Measurements from ENCODE around the gene MISP3. TPM values are rescaled to one million over a fixed set of nuclear protein-coding genes. Genes with fewer than 3 reads are reported as not detected.

MISP3 gene
- polyA plus RNA-seq, 1 donor (not counting 4 experiments of a cell fraction or from before 2014, with no cell fraction given), result 0.79 TPM

DNA sequence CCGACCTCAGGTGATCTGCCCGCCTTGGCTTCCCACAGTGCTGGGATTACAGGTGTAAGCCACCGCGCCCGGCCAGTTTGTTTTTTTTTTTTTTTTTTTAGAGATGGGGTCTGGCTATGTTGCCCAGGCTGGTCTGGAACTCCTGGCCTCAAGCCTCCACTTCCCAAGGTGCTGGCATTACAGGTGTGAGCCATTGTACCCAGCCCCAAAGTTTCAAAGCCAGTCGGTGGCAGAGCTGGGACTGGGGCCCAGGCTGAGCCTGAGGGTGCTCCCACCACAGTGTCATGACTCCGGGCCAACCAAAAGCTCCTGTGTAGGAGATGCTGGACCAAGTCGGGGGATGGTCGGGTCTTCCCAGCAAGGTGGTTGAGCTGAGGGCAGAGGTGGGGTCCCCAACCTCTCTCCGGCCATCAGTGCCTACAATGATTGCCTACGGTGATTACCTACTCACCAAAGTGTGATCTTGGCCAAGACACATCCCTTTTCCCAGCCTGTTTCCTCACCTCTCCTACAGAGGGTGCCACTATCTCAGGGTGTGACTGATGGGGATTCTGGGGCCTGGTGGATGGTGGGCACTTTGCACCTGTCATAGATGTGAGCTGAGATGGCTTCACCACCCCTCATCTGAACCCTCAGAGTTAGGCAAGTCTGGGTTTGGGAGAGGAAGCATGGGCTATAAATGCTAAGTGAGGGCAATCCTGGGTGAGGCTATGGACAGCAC, 23.8 kb downstream of the MISP3 start:
- Histone ChIP-seq H4K20me1 (ENCODE audit: control insufficient read depth, extremely low read depth, insufficient read depth, low read length) (no peaks in the 10 kb centered on the region), H3K27ac (ENCODE audit: control insufficient read depth, insufficient read depth, low read length) (no peak overlapping the region), H3K4me2 (ENCODE audit: control insufficient read depth, extremely low read depth, insufficient read depth, low read depth, low read length) (no peak overlapping the region), H3K36me3 (ENCODE audit: control insufficient read depth in 2 of 2, extremely low read depth in 1 of 2, insufficient read depth in 2 of 2, low read length in 2 of 2) (peaks cover 10 to 18% of the 10 kb centered on the region in 2 experiments), H3K9me3 (ENCODE audit: control insufficient read depth, low read depth, low read length) (peaks cover 5% of the 10 kb centered on the region), H3K27me3 (ENCODE audit: control insufficient read depth, extremely low read depth, insufficient read depth, low read length) (no peaks in the 10 kb centered on the region), H3K79me2 (ENCODE audit: control insufficient read depth, insufficient read depth, low read length) (no peaks in the 10 kb centered on the region), H2AFZ (ENCODE audit: control insufficient read depth, low read length) (no peak overlapping the region), H3K4me1 (ENCODE audit: control insufficient read depth, extremely low read depth, insufficient read depth, low read length) (no peaks in the 10 kb centered on the region), H3K9me1 (ENCODE audit: control insufficient read depth, extremely low read depth, insufficient read depth, low read length) (no peaks in the 10 kb centered on the region), H3K9ac (ENCODE audit: control insufficient read depth, extremely low read depth, insufficient read depth, low read length) (no peak overlapping the region), H3K4me3 (ENCODE audit: control insufficient read depth in 2 of 3, extremely low read depth in 1 of 3, insufficient read depth in 2 of 3, low read depth in 1 of 3, low read length in 3 of 3) (no peak overlapping the region)
- DNase-seq (ENCODE audit: low read depth, low spot score), result no peak
- TF ChIP-seq EZH2 (IDR thresholded peaks at IDR 0.05; ENCODE audit: low read length), result no peak
- TF ChIP-seq, protein P1, sequence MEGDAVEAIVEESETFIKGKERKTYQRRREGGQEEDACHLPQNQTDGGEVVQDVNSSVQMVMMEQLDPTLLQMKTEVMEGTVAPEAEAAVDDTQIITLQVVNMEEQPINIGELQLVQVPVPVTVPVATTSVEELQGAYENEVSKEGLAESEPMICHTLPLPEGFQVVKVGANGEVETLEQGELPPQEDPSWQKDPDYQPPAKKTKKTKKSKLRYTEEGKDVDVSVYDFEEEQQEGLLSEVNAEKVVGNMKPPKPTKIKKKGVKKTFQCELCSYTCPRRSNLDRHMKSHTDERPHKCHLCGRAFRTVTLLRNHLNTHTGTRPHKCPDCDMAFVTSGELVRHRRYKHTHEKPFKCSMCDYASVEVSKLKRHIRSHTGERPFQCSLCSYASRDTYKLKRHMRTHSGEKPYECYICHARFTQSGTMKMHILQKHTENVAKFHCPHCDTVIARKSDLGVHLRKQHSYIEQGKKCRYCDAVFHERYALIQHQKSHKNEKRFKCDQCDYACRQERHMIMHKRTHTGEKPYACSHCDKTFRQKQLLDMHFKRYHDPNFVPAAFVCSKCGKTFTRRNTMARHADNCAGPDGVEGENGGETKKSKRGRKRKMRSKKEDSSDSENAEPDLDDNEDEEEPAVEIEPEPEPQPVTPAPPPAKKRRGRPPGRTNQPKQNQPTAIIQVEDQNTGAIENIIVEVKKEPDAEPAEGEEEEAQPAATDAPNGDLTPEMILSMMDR (optimal IDR thresholded peaks at IDR 0.05 in 1 of 3, IDR thresholded peaks at IDR 0.05 in 1 of 3, conservative IDR thresholded peaks at IDR 0.05 in 1 of 3; ENCODE audit: extremely low read depth in 1 of 3, insufficient read depth in 2 of 3, low read length in 3 of 3), result peak in 1 of 3 experiments; percentile 35
- FAIRE-seq, result no peak
- dilution Hi-C loops (cut with MboI; ENCODE audit: extremely low pct_ligation_motif_present, low sequenced_read_pairs), result no loop called here

DNA sequence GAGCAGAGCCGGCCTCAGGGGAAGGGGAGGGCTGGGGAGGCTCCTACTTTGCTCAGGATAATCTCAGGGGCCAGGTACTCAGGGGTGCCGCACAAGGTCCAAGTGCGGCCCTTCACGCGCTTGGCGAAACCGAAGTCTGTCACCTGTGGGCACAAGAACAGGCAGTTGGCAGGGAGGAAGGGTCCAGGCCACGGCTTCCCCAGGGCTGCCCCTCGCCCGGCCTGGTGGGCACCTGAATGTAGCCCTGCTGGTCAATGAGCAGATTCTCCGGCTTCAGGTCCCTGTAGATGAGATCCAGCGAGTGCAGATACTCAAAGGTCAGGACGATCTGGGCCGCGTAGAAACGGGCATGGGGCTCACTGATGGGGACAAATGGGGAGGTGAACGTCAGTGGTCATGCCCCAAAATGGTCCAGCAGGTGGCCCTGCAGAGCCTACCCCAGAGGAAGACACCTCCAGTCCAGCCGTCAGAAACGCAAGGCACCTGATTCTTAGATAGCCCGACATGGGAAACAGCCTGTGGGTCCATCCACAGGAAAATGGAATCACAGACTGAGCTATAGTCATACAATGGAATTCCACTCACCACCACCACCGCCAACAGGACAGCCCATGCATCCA, 25.1 kb downstream of the MISP3 start:
- Histone ChIP-seq H3K79me2 (ENCODE audit: control insufficient read depth, insufficient read depth, low read length) (no peaks in the 10 kb centered on the region), H2AFZ (ENCODE audit: control insufficient read depth, low read length) (no peak overlapping the region), H3K27me3 (ENCODE audit: control insufficient read depth, extremely low read depth, insufficient read depth, low read length) (no peaks in the 10 kb centered on the region), H3K9me3 (ENCODE audit: control insufficient read depth, low read depth, low read length) (peaks cover 5% of the 10 kb centered on the region), H3K4me2 (ENCODE audit: control insufficient read depth, extremely low read depth, insufficient read depth, low read depth, low read length) (no peak overlapping the region), H3K27ac (ENCODE audit: control insufficient read depth, insufficient read depth, low read length) (no peak overlapping the region), H3K4me3 (ENCODE audit: control insufficient read depth in 2 of 3, extremely low read depth in 1 of 3, insufficient read depth in 2 of 3, low read depth in 1 of 3, low read length in 3 of 3) (no peak overlapping the region), H3K36me3 (ENCODE audit: control insufficient read depth in 2 of 2, extremely low read depth in 1 of 2, insufficient read depth in 2 of 2, low read length in 2 of 2) (peaks cover 10 to 18% of the 10 kb centered on the region in 2 experiments), H4K20me1 (ENCODE audit: control insufficient read depth, extremely low read depth, insufficient read depth, low read length) (no peaks in the 10 kb centered on the region), H3K4me1 (ENCODE audit: control insufficient read depth, extremely low read depth, insufficient read depth, low read length) (peaks cover 2% of the 10 kb centered on the region), H3K9me1 (ENCODE audit: control insufficient read depth, extremely low read depth, insufficient read depth, low read length) (no peaks in the 10 kb centered on the region), H3K9ac (ENCODE audit: control insufficient read depth, extremely low read depth, insufficient read depth, low read length) (no peak overlapping the region)
- no peak for TF ChIP-seq EZH2 (IDR thresholded peaks at IDR 0.05; ENCODE audit: low read length)
- TF ChIP-seq, protein P1 (optimal IDR thresholded peaks at IDR 0.05 in 1 of 3, IDR thresholded peaks at IDR 0.05 in 1 of 3, conservative IDR thresholded peaks at IDR 0.05 in 1 of 3; ENCODE audit: extremely low read depth in 1 of 3, insufficient read depth in 2 of 3, low read length in 3 of 3), result peak in 1 of 3 experiments; percentile 37
- dilution Hi-C loops (cut with MboI; ENCODE audit: extremely low pct_ligation_motif_present, low sequenced_read_pairs), result no loop called here
- FAIRE-seq, result no peak
- DNase-seq (ENCODE audit: low read depth, low spot score), result no peak
